ENCODE results near the gene ANKS6. TPM values are rescaled to one million over a fixed set of nuclear protein-coding genes. Genes with fewer than 3 reads are reported as not detected.

Gene ANKS6
- total and polyA plus RNA-seq, 8 donors = 10.7 to 75.0 (median 19.5) TPM

DNA sequence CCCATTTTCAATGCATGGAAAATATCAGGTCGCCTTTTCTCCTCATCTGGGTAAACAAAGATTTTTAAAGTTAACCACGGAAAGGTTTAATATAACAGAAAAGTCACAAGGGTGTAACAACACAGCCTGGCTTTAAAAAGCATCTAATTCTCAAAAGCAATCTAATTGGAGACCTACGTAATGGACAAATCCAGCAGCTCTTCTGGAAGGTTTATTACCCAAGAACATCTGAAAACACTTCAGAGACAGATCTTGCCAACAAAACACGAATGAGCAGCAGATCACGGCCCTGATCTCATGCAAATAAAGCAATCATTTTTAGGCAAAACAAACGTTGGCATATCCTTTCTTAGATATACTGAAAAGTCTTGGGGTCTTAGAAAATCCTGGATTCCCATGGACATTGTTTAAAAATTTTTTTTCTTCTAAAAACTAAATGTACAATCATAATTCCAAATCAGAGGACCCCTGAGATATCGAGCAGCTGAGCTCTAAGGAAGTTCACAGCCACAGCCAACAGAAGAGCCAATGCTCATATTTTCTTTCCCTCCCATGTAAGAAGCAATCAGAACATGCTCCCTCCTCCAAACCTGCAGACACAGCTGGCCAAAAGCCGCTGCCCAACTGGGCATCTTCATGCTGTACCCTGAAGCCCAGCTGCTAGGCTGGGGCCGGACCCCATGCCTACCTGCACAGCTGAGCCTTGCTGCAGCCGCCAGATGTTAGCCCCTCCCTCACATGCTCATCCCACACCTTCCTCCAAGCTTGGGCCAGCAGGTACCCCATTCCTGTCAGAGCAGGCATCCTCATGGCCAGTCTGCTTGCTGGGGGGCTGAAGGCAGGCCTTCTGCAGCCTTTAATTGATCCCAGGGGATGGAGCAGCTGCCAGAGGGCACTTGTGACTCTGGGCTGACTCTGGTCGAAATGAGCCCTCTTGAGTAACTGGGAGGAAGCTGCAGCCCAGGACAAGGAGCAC, 11.2 kb downstream of the ANKS6 start:
- H3K27me3 ChIP-seq = no peaks in the 10 kb centered on the region
- no peak for DNase-seq
- H3K4me1 ChIP-seq = peaks cover 0 to 15% (median 6%) of the 10 kb centered on the region in 4 donors
- H3K9me3 ChIP-seq = no peaks in the 10 kb centered on the region
- intact Hi-C loops (cut with DNase I; ENCODE audit: low total_unique reads) = no loop called here
- TF ChIP-seq EP300 (IDR thresholded peaks at IDR 0.05) (no peak), POLR2A (IDR thresholded peaks at IDR 0.05) (no peak), POLR2AphosphoS5 (IDR thresholded peaks at IDR 0.05) (no peak)
- TF ChIP-seq, protein P1, sequence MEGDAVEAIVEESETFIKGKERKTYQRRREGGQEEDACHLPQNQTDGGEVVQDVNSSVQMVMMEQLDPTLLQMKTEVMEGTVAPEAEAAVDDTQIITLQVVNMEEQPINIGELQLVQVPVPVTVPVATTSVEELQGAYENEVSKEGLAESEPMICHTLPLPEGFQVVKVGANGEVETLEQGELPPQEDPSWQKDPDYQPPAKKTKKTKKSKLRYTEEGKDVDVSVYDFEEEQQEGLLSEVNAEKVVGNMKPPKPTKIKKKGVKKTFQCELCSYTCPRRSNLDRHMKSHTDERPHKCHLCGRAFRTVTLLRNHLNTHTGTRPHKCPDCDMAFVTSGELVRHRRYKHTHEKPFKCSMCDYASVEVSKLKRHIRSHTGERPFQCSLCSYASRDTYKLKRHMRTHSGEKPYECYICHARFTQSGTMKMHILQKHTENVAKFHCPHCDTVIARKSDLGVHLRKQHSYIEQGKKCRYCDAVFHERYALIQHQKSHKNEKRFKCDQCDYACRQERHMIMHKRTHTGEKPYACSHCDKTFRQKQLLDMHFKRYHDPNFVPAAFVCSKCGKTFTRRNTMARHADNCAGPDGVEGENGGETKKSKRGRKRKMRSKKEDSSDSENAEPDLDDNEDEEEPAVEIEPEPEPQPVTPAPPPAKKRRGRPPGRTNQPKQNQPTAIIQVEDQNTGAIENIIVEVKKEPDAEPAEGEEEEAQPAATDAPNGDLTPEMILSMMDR (IDR thresholded peaks at IDR 0.05) = no peak
- no peak overlapping the region for H3K27ac ChIP-seq
- WGBS, 5 donors = 75 to 80% (median 75%) methylated on average over 11 of the region's 11 CpGs
- H3K36me3 ChIP-seq = peaks cover 17 to 80% (median 60%) of the 10 kb centered on the region in 4 donors
- H3K4me3 ChIP-seq = no peak overlapping the region

DNA sequence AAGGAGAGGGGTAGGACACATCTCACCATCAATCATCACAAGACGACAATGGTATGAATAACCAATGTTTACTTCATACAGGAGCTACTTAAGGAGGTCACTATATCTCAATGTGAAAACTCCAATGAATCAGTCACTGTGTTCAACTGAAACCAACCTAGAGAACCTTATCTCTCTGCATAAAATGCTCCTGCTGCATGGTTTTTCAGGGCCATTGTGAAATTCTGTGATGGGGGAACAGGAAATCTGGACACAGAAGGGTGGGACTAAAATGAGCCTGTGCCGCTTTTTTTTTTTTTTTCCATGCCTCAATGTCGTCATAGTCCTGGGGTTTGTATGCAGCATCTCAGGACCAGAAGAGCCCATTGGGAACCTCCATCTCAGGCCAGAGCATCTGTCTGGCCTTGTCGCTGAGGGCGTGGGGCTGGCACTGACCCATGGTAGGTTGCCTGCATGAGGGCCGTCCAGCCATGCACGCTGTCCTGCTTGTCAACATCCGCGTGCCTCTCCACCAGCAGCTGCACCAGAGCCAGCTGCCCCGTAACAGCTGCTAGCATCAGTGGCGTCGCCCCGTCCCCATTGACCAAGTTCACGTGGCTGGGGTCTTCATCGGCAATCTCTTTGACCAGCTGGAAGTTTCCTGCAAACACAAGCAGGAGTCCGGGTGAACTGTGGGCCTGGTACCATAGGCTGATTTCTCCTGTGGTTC, 12.7 kb downstream of the ANKS6 start:
- H3K27ac ChIP-seq = no peak overlapping the region

DNA sequence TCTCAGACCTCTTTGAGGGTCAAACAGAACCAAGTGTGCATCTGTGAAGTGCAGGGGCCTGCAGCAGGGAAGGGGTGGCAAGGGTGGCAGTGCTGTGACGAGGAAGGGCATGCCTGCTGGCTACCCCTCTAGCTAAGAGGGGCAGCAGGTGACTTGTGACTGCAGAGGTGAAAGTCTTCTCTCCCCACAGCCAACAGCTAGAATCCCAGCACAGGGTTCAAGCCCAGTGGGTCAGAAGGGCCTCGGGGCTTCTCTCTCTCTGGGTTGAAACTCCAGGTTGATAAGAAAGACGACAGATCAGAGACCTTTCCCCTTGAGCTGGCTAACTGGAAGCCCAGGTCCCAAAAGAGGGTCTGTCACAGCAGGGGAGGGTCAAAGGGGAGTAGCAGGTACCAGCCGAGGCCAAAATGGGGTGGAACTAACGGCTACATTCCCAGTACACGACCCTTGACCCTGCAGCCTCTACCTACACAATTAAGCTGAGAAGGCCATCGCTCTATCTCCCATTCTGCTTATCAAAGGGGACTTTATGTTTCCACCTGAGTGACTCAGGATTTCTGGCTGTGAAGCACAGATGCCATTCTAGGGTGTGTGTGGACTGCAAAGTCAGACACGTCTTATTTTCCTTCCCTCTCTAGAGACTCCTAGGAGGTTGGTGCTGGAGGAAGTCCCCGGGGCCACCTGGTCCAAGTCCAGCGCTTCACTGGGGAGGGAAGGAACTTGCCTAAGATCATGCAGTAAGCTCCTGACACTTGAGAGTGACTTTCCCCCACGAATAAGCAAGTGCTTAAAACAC, 14.6 kb downstream of the ANKS6 start:
- intact Hi-C loops (cut with DNase I; ENCODE audit: low total_unique reads) = no loop called here
- H3K4me3 ChIP-seq = no peak overlapping the region
- H3K36me3 ChIP-seq = peaks cover 9 to 87% (median 53%) of the 10 kb centered on the region in 4 donors
- peak; percentile 76 to 86 for DNase-seq
- peaks cover 0 to 20% (median 6%) of the 10 kb centered on the region in 4 donors for H3K4me1 ChIP-seq
- 36 to 62% (median 48%) methylated on average over 10 to 11 of the region's 11 CpGs for whole genome bisulfite sequencing, 5 donors
- peak overlapping the region in 3 of 5 donors; percentile 22 to 72 (median 59) for H3K27ac ChIP-seq
- H3K27me3 ChIP-seq = no peaks in the 10 kb centered on the region
- H3K9me3 ChIP-seq = no peaks in the 10 kb centered on the region
- TF ChIP-seq, protein P1 (IDR thresholded peaks at IDR 0.05) = no peak
- TF ChIP-seq POLR2A (IDR thresholded peaks at IDR 0.05) = no peak
- peak in 2 of 3 donors; percentile 55 to 85 for TF ChIP-seq POLR2AphosphoS5 (IDR thresholded peaks at IDR 0.05)
- TF ChIP-seq EP300 (IDR thresholded peaks at IDR 0.05) = no peak

More for the DNA sequence above, 12.7 kb downstream of the ANKS6 start:
- TF ChIP-seq POLR2AphosphoS5 (IDR thresholded peaks at IDR 0.05) = no peak
- no peak for TF ChIP-seq EP300 (IDR thresholded peaks at IDR 0.05)
- TF ChIP-seq POLR2A (IDR thresholded peaks at IDR 0.05) = no peak
- TF ChIP-seq, protein P1 (IDR thresholded peaks at IDR 0.05) = no peak
- Histone ChIP-seq H3K4me1 (peaks cover 0 to 19% (median 6%) of the 10 kb centered on the region in 4 donors), H3K4me3 (no peak overlapping the region), H3K9me3 (no peaks in the 10 kb centered on the region), H3K36me3 (peaks cover 9 to 75% (median 45%) of the 10 kb centered on the region in 4 donors), H3K27me3 (no peaks in the 10 kb centered on the region)
- no peak for DNase-seq
- intact Hi-C loops (cut with DNase I; ENCODE audit: low total_unique reads) = no loop called here
- WGBS, 5 donors = 89 to 97% (median 91%) methylated on average over 7 to 16 of the region's 16 CpGs

Data from stomach (tissue), 9 donors.